Neural progenitor cell (in vitro differentiated cells): ENCODE results near the gene MGST2. TPM values are rescaled to one million over a fixed set of nuclear protein-coding genes. Genes with fewer than 3 reads are reported as not detected.

Experiments
- DNase-seq: peaks from one replicate; pipeline ENCODE4 v3.0.0-alpha.2; 2016; ENCODE audit warnings: low spot score
- H2AFZ ChIP-seq: fragments of 200-600 bp; sonication (generic); replicated peaks from 2 replicates; pipeline ENCODE4 v1.6.1; 2016; ENCODE audit warnings: antibody characterized with exemption
- H3F3A ChIP-seq: fragments of 200-600 bp; sonication (generic); 2 replicates; pipeline ENCODE4 v1.6.1; 2016; ENCODE audit warnings: antibody characterized with exemption, low read depth
- H3K27ac ChIP-seq: fragments of 200-600 bp; sonication (generic); 2 replicates; pipeline ENCODE4 v1.5.1; 2016; ENCODE audit warnings: mild to moderate bottlenecking
- H3K27me3 ChIP-seq: fragments of 200-600 bp; sonication (generic); 2 replicates; pipeline ENCODE4 v1.6.1; 2016; ENCODE audit warnings: mild to moderate bottlenecking, moderate library complexity
- H3K36me3 ChIP-seq: fragments of 200-600 bp; sonication (generic); 2 replicates; pipeline ENCODE4 v1.5.1; 2016
- H3K4me1 ChIP-seq: fragments of 200-600 bp; sonication (generic); 2 replicates; pipeline ENCODE4 v1.6.1; 2016; ENCODE audit warnings: mixed run types
- H3K4me2 ChIP-seq: fragments of 200-600 bp; sonication (generic); 2 replicates; pipeline ENCODE4 v1.6.1; 2016
- H3K4me3 ChIP-seq: fragments of 200-600 bp; sonication (generic); 2 replicates; pipeline ENCODE4 v1.5.1; 2016
- H3K79me2 ChIP-seq: fragments of 200-600 bp; sonication (generic); 2 replicates; pipeline ENCODE4 v1.6.1; 2016; ENCODE audit warnings: low read depth
- H3K9ac ChIP-seq: fragments of 200-600 bp; sonication (generic); 2 replicates; pipeline ENCODE4 v1.6.1; 2016
- H3K9me3 ChIP-seq: fragments of 200-600 bp; sonication (generic); 2 replicates; pipeline ENCODE4 v1.5.1; 2016; ENCODE audit warnings: low read depth
- H4K20me1 ChIP-seq: fragments of 200-600 bp; sonication (generic); 2 replicates; pipeline ENCODE4 v1.6.1; 2016; ENCODE audit warnings: low read depth
- H3K27ac Mint-ChIP-seq: 3 replicates; pipeline ENCODE4 v1.8.0; 2021; ENCODE audit warnings: mixed read lengths
- H3K27me3 Mint-ChIP-seq: 2 replicates; pipeline ENCODE4 v1.8.0; 2022; ENCODE audit warnings: low read depth, mild to moderate bottlenecking, inconsistent platforms, moderate library complexity, mixed read lengths; ENCODE audit not compliant: insufficient read depth
- H3K36me3 Mint-ChIP-seq: 3 replicates; pipeline ENCODE4 v1.8.0; 2021; ENCODE audit warnings: mixed read lengths
- H3K4me1 Mint-ChIP-seq: 3 replicates; pipeline ENCODE4 v1.8.0; 2021; ENCODE audit warnings: mixed read lengths
- H3K4me3 Mint-ChIP-seq: 3 replicates; pipeline ENCODE4 v1.8.0; 2021; ENCODE audit warnings: mild to moderate bottlenecking, moderate library complexity, mixed read lengths
- H3K9me3 Mint-ChIP-seq: 3 replicates; pipeline ENCODE4 v1.8.0; 2020; ENCODE audit warnings: mixed read lengths
- EZH2 ChIP-seq: fragments of 200-600 bp; sonication (generic); IDR thresholded peaks from 2 replicates; pipeline ENCODE4 v1.6.1; 2017; ENCODE audit warnings: antibody characterized with exemption, mild to moderate bottlenecking, moderate library complexity
- EZH2phosphoT487 ChIP-seq: fragments of 200-600 bp; sonication (generic); IDR thresholded peaks from 2 replicates; pipeline ENCODE4 v1.6.1; 2017; ENCODE audit warnings: antibody characterized with exemption
- total RNA-seq: library from RNA; depleted of rRNA; stranded (reverse); fragments of >200 nt; gene quantifications from 2 replicates; pipeline ENCODE4 v1.2.3, GENCODE V29; 2015; ENCODE audit warnings: low replicate concordance
- TF ChIP-seq, protein P1 (sequence below): fragments of 200-600 bp; sonication (generic); IDR thresholded peaks from 2 replicates; pipeline ENCODE4 v1.5.1; 2017; ENCODE audit warnings: antibody characterized with exemption, mild to moderate bottlenecking

MGST2 gene
- total RNA-seq, 1 donor from 2014 or later = 4.4 TPM

DNA sequence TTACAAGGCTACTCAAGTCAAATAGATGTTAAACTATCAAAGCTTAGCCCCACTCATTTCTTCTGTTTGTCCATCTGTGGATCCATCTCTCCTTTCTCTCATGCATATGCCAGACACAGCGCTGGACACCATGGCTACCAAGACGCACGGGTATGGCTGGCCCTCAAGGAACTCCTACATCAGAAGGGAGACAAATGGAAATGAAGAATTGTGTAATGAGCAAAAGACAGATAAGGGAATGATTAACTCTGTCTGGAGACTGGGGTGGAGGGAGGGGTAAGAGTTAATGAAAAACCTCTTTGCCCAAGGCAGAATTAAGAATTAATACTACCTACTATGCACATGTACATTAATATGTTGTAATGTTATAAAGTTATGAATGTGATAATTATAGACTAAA is 88.1 kb downstream of the MGST2 start:
- no peak overlapping the region for H3K4me3 Mint-ChIP-seq
- no peak overlapping the region for H3K27ac Mint-ChIP-seq
- Histone ChIP-seq H3K4me3 (no peak overlapping the region), H3K9me3 (no peaks in the 10 kb centered on the region), H3K9ac (no peak overlapping the region), H3K36me3 (no peaks in the 10 kb centered on the region), H3K27ac (no peak overlapping the region), H3K79me2 (no peaks in the 10 kb centered on the region), H3F3A (no peaks in the 10 kb centered on the region), H4K20me1 (no peaks in the 10 kb centered on the region), H3K4me2 (no peak overlapping the region), H3K4me1 (peaks cover 11% of the 10 kb centered on the region), H3K27me3 (no peaks in the 10 kb centered on the region), H2AFZ (no peak overlapping the region)
- TF ChIP-seq, protein P1, sequence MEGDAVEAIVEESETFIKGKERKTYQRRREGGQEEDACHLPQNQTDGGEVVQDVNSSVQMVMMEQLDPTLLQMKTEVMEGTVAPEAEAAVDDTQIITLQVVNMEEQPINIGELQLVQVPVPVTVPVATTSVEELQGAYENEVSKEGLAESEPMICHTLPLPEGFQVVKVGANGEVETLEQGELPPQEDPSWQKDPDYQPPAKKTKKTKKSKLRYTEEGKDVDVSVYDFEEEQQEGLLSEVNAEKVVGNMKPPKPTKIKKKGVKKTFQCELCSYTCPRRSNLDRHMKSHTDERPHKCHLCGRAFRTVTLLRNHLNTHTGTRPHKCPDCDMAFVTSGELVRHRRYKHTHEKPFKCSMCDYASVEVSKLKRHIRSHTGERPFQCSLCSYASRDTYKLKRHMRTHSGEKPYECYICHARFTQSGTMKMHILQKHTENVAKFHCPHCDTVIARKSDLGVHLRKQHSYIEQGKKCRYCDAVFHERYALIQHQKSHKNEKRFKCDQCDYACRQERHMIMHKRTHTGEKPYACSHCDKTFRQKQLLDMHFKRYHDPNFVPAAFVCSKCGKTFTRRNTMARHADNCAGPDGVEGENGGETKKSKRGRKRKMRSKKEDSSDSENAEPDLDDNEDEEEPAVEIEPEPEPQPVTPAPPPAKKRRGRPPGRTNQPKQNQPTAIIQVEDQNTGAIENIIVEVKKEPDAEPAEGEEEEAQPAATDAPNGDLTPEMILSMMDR = no peak
- TF ChIP-seq EZH2phosphoT487 (no peak), EZH2 (no peak)
- no peak for DNase-seq
- H3K4me1 Mint-ChIP-seq = peaks cover 25% of the 10 kb centered on the region
- peaks cover 2% of the 10 kb centered on the region for H3K36me3 Mint-ChIP-seq
- H3K27me3 Mint-ChIP-seq = peaks cover 7% of the 10 kb centered on the region
- H3K9me3 Mint-ChIP-seq = no peaks in the 10 kb centered on the region

Other genes starting within 250 kb of the MGST2 start
- gene RAB33B, start 211.7 kb upstream of the MGST2 start, total RNA-seq = 10.3 and 14.4 TPM in 2 replicates
- 4.9 and 8.2 TPM in 2 replicates for gene SETD7, start 109.6 kb upstream of the MGST2 start, total RNA-seq